GM18517 (cell line): Measurements from ENCODE around the gene MSS51.
"Not testable (repeated sequence)": the region's sequence is repeated elsewhere in the genome, so short reads cannot be mapped to it uniquely, and the experiment has no call there.

Experiments
- ATAC-seq: cut with Tn5 transposase; IDR thresholded peaks from one replicate; pipeline ENCODE4 v1.9.1; 2021; ENCODE audit warnings: mild to moderate bottlenecking, moderate library complexity; ENCODE audit not compliant: unreplicated experiment

MSS51 gene

DNA sequence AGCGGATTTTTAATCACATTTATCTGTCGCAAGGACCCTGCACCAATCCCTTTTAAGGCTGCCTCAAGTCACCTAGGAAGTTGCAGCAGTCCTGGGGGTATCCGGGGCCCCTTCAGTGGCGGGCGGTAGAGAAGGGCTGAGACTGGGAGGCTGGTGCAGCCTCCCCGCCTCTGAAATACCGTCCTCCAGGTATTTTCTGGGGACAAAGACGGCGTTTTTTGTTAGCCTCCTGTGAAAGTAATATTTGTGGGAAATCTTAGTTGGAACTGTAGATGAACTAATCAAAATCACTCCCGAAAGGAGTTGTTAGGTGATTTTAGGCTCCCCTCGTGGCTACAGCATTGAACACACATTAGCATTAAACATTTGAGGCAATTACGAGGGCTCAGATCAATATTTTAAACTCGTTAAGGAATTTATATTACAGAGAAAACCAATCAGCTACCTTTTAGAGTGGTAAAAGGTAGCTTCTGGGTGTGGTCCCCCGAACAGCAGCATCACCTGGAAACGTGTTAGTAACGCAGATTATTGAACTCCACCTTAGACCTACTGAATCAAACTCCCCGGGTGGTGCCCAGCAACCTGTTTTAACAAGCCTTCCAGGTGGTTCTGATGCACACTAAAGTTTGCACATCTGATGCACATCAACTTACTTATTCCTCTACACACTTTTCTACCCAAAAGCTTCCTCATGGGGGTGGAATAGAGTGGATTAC, 19.0 kb downstream of the MSS51 start:
- ATAC-seq = no peak

DNA sequence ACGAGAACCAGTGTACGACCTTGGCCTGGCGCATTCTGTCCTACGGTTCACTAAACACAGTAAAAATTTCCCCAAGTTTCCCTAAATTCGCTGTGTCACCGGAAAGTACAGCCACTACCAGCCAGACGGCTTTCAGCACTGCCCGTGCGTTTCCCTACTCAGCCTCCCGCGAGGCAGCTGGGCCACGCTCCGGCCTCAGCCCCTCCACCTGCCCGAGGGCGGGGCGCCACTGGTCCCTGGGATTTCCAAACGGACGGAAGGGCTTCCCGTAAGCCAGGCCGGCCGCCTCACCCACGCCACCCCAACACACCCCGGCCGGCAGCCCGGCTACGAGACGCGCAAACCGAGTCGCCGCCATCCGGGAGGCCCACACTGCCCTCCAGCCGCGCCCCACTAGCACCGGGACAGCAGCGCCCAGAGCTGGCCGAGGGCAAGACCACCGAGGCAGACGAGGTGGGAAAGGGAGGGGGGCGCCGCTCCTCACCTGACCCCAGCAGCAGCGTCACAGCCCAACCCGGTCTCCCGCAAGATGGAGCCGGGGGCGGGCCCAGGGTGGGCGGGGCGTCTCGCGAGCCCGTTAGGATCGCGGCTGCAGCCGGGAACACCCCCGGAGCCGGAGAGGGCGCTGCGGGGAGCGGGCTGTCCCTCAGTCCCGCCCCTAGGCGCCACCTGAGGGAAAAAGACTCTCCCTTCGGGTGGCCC, 19.7 kb downstream of the MSS51 start, which contains the start of gene ANXA7:
Gene ANXA7 (minus strand): TSS at position 531 of the 702 bp plus-strand sequence. CDS start 13,202 bp downstream, outside the sequence.
- ATAC-seq = peak; percentile 79

DNA sequence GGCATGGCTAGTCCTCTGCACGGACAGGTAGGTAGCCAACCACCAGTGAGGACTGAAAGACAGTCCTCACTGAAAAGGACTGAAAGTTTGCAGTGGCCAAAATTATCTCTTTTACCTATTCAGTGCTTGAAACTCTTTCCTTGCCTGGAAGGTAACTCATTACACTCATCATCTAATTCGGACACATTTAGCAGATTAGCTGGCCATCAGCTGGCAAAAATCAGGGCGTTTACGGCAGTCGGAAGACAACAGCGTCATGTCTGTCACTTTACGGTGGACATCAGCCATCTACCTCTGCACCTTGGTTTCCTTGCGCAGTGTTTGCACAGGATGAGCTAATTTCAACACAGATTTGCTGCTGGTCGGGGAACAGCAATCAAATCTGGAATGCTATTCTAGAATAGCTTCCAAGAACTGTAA, 20.2 kb downstream of the MSS51 start:
- peak; percentile 24 for ATAC-seq

DNA sequence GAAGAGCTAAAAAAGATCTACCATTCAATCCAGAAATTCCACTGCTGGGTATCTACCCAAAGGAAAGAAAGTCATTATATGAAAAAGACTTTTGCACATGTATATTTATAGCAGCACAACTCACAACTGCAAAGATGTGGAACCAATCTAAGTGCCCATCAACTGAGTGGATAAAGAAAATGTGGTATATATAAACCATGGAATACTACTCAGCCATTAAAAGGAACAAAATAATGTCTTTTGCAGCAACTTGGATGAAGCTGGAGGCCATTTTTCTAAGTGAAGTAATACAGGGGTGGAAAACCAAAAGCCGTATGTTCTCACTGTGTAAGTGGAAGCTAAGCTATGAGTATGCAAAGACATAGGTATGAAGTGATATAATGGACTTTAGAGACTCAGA, 22.5 kb downstream of the MSS51 start:
- no peak for ATAC-seq

GRCh38 chr10:73408978-73409521, 24.3 kb downstream of the MSS51 start:
- ATAC-seq = no peak

DNA sequence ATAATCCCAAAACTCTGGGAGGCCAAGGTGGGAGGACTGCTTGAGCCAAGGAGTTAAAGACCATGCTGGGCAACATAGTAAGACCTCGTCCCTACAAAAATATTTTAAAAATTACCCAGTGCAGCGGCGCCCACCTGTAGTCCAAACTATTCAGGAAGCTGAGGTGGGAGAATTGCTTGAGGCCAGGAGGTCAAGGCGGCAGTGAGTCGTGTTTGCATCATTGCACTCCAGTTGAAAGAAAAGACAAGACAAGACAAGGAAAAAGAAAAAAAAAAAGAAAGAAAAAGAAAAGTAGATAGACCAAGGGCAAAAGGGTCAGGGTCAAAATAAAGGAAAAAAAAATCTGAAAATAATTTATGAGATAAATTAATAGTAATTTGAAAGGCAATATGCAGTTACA, 25.3 kb downstream of the MSS51 start:
- no peak for ATAC-seq

- no peak for ATAC-seq
Observed at GRCh38 chr10:73407495-73407894, 25.9 kb downstream of the MSS51 start.

DNA sequence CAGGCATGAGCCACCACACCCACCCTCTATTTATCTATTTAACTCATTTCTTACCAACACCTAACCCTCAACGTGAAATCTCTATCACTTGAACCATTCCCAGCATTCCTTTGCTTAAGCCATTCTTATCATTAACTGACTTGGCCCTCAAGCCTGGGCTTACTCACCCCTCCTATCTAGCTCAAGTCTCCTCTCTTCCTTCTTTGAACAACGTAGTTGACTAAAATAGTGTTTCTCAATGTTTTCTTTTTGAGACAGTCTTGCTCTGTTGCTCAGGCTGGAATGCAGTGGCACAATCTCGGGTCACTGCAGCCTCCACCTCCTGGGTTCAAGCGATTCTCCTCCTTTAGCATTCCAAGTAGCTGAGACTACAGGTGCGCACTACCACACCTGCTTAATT, 26.5 kb downstream of the MSS51 start:
- no peak for ATAC-seq

GRCh38 chr10:73405556-73405955, 27.8 kb downstream of the MSS51 start:
- no peak for ATAC-seq

DNA sequence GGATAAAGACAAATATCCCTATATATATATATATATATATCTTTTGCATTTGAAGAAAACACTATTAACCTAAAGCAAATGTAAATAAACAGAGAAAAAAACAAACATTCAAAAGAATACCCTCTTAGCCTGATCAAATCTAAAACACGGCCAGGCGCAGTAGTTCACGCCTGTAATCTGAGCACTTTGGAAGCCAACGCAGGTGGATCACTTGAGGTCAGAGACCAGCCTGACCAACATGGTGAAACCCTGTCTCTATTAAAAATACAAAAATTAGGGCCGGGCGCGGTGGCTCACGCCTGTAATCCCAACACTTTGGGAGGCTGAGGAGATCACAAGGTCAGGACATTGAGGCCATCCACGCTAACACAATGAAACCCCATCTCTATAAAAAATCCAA, 28.7 kb downstream of the MSS51 start:
- no peak for ATAC-seq

DNA sequence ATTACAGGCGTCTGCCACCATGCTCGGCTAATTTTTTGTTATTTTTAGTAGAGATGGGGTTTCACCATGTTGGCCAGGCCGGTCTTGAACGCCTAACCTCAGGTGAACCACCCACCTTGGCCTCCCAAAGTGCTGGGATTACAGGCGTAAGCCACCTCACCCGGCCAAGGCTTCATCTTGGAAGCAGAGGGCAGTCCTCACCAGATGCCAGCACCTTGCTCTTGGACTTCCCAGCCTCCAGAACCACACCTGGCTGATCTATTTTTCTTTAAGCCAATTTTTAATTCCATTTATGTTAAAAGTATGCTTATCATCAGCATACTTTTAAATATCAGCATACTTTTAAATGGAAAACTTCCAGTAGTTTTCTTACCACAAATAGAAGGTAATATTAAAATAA, 31.7 kb downstream of the MSS51 start:
- ATAC-seq = no peak

DNA sequence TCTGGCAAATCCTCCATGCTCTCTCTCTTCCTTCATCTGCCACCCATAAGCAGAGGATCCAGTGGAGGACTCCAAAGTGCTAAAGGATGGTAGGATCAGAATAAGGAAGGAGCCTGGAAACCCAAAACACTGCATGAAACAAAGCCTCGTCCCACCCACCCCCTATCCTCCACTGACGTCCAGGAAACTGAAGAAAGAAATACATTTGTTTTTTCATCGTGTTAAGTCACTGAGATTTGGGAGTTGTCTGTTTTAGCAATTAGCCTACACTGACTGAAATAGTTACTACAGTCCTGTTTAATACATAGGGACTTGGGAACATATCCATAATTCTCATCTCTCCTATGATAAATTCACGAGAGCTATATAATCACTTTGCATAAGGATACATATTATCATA, 34.3 kb downstream of the MSS51 start:
- ATAC-seq = no peak

DNA sequence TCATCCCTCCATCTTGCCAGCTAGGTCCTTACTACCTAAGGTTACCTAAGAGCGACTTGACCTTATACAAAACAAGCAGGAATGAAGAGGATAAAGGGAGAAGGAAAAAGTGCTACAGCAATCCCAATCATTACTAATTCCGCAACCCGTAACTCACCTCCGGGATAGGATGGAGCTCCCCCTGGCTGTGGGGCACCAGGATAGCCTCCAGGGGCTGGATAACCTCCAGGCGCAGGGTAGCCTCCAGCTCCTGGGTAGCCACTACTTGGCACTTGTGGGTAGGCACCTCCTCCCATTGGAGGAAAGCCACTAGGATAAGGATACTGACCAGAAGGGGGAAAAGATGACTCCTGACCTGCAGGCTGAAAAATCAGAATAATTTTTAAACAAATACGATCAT, 35.3 kb downstream of the MSS51 start:
- no peak for ATAC-seq

DNA sequence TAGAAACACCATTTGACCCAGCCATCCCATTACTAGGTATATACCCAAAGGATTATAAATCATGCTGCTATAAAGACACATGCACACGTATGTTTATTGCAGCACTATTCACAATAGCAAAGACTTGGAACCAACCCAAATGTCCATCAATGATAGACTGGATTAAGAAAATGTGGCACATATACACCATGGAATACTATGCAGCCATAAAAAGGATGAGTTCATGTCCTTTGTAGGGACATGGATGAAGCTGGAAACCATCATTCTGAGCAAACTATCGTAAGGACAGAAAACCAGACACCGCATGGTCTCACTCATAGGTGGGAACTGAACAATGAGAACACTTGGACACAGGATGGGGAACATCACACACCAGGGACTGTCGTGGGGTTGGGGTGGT, 39.0 kb downstream of the MSS51 start:
- not testable (repeated sequence) for ATAC-seq

- no peak for ATAC-seq
Observed at GRCh38 chr10:73388228-73388627, 45.1 kb downstream of the MSS51 start.

DNA sequence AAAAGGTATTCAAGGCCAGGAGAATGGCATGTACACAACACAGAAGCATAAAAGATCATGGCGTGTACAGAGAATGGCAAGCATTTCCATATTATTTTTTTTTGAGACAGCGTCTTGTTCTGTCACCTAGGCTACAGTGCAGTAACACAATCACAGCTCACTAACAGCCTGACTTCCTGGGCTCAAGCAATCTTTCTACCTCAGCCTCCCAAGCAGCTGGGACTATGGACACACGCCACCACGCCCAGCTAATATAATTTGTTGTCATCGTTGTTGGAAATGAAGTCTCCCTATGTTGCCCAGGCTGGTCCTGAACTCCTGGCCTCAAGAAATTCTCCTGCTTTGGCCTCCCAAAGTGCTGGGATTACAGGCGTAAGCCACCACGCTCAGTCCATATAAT, 46.8 kb downstream of the MSS51 start:
- ATAC-seq = no peak

- no peak for ATAC-seq
Observed at GRCh38 chr10:73379064-73379748, 54.2 kb downstream of the MSS51 start.

DNA sequence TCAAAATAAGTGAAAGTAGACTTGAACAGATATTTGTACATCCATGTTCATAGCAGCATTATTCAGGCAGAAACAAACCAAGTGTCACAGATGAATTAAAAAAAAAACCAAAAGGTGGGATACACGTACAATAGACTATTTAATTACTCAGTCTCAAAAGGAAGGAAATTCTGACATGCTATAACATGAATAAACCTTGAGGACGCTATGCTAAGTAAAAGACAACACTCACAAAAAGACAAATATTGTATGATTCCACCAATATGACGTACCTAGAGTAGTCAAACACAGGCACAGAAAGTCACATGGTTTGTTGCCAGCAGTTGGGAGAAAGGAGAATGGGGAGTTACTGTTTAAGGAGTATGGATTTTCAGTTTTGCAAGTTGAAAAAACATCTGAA, 56.7 kb downstream of the MSS51 start:
- no peak for ATAC-seq
